Activated T-helper 9 cell treated with anti-CD3 and anti-CD28 coated beads, Interleukin-2, amount 50 U/mL, for 16 hours (primary cell): ENCODE measurements around the gene RAPH1.
"Not testable (repeated sequence)": the region's sequence is repeated elsewhere in the genome, so short reads cannot be mapped to it uniquely, and the experiment has no call there.

Experiments used
- DNase-seq: peaks from one replicate; pipeline ENCODE4 v3.0.0-alpha.2; 2020; ENCODE audit warnings: low read depth

RAPH1 gene

DNA sequence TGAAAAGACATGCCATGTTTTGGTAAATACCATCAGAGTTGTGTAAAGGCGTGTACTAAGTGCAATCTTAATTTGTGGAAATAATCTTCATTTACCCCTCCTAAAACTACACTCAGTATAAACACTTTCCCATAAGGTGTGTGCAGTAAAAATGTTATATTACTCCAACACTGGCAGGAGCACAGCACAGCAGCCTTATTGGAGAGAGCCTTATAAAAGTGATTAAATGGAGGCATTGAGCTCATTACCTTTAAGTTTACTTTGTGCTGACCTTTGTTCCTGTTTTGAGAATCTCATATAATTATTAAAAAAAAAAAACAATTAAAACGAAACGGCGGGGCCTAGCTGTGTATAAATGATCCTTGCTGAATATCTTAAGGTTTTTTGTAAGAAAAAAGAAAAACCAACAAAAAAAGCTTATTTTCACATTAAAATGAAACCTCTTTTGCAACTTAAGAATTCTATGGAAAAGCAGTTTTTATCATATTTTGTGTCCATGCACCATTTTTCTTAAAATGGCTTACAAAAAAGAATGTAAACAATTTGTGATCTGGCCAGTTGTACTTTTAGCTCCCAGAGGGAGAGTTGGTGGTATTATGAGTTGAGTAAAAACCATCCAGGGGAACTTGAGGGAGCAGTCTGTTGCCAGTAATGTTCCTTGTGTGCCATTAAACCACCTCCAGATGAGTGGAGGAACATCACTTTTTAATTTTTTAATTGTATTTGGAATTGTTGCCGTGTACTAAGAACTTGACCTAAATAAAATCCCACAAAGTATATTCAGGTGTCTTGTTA is 103.5 kb downstream of the RAPH1 start:
- DNase-seq: no peak

DNA sequence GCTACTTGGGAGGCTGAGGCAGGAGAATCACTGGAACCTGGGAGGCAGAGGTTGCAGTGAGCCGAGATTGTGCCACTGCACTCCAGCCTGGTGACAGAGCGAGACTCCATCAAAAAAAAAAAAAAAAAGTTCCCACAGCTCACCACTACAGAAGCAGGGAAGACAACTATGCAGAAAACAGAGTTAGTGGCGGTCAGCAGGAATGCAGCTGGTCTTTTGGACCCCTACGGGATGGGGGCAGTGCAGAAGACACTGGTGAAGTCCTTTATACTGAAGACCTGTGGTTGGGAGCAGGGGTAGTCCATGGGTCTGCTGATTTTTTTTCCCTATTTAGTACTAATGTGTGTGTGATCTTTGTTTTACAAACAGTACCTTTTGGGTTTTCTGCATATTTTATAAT is 105.5 kb downstream of the RAPH1 start:
- not testable (repeated sequence) for DNase-seq

DNA sequence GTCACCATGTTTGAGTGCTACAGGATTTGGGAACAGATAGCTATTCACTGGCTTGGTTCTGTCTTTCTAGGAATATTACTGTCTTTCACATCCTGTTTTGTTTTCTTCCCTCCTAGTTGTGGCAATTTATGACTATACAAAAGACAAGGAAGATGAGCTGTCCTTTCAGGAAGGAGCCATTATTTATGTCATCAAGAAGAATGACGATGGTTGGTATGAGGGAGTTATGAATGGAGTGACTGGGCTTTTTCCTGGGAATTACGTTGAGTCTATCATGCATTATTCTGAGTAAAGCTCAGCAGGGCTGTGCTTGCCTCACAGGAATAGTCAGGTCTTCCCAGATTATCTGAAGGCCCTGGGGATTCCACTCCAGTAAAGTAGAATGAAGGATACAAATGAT is 108.0 kb downstream of the RAPH1 start:
- no peak for DNase-seq

DNA sequence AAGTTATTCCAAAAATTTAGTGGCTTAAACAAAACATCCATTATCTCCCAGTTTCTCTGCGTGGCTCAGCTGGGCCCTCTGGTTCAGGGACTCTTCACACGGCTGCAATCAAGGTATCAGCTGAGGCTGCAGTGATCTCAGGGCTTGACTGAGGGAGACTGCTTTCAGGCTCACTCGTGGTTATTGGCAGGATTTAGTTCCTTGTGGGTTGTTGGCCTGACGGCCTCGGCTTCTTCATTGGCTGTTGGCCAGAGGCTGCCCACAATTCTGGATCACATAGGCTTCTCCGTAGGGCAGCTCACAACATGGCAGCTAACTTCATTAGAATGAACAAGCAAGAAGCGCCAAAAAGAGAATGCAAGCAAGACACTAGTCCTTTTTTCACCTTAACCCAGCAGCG is 116.8 kb downstream of the RAPH1 start:
- no peak for DNase-seq

DNA sequence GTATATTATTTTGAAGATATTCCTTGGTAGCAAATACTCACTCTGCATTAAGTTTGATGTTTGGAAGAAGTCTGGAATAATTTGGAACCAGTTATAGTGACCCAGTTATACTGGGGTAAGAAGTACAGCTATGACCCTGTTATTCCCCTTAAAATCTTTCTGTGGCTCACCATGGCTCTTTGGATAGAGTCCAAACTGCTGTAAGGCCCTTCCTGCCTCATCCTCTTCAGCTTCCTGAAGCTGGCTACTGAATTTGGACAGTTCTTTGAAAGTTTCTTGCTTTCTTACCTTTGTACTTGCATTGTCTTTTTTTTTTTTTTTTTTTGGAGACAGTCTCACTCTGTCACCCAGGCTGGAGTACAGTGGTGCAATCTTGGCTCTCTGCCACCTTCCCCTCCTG is 121.3 kb downstream of the RAPH1 start:
- no peak for DNase-seq

DNA sequence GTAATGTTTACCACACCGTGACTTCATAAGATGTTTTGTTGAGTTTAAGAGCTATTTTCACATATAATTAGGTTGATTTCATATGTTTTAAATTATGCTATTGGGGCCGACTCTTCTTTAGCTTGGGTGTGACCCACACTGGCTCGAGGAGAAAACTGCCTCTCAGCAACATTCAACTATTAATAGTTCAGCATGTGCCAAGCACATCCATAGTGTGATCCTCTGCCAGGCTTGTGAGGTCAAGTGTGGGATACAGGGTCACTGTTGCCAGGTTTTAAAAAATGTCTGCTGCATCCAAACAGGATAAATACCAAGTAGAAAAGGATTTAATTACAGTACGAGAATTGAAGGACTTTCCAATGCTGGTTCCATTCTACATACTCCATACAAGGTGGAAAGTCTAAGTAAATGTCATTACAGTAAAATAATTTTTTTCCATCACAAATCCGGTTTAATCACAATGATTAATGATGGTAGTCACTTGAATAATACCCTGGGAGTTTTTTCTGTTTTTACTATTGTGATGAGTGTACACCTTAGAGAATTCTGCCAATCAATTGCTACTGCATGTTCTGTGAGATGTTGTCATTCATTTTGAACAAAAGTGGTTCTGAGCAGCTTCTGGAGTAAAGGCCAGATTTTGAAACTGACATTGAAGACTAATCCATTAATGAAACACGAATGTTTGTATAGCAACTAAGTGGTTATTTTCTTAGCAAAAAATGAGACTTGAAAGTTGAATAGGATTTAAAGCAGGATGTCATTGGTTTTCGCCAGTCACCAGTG is 122.4 kb downstream of the RAPH1 start:
- DNase-seq: no peak

DNA sequence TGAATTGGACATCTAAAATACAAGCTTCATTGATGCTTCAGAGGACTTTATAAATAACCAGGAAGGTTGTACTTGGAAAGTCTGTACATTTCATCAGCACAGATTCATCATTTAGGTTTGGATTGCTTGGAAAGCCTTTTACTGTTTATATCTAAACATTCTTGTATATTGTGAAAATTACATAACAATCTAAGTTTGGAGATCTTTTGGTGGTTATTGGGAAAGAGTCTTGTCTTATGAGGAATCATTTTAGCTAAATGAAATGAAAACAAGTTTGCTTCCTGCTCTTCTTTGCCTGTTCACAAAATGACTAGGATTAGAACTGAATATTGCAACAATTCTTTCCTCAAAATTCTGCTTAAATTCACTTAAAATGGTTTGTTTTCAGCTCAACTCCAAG is 127.6 kb downstream of the RAPH1 start:
- DNase-seq: no peak

DNA sequence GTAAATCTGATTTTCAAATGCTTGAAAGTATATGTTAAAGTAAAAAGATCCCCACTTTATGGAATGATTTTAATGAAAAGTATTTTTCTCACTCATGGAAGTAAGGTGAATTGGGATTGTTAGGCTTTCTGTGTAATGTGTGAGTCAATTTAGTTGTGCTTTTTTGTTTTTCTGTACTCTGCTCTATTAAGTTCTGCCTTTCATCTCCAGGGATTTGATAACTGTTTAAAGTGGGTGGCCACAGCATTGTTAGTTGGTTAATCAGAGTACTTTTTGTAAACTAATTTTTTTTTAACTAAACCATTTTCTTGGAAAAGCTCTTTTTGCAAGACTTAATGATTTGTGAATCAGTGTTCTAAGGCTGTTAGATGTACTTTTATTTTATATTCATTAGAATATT is 130.1 kb downstream of the RAPH1 start:
- DNase-seq: no peak

DNA sequence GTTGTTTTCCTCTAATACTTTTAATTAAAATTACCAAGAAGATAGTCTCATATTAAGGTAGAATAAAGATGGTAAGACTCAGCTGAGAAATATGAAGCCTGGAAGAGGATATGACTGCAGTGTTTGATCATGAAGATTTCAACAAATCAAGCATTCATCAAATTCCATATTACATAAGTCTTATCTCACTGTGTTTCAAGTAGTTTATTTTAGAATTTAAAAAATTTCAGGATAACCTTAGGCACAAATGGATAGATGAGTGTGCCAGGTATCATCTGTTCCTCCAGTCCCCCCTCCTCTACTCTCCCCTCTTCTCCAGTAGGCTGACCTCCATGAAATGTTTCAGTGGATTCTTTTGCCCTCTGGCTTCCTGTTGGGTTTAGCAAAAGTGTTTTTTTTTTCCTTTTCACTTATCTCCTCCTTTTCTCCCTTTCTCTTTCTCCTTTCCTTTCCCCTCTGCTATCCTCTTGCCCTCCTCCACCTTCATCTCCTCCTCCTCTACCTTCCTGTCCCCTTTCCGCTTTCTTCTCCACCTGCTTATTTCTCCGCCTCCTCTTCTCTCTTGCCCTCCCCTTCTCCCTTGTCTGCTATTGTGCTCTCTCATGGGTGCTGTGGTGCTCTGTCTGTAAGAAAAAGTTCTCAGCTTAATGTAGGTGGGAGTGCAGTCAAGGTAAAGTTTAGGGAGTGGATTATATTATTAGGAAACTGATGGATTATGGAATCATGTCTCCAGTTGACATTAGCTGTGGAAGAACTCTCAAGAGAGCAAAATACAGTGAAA is 134.1 kb downstream of the RAPH1 start:
- no peak for DNase-seq

DNA sequence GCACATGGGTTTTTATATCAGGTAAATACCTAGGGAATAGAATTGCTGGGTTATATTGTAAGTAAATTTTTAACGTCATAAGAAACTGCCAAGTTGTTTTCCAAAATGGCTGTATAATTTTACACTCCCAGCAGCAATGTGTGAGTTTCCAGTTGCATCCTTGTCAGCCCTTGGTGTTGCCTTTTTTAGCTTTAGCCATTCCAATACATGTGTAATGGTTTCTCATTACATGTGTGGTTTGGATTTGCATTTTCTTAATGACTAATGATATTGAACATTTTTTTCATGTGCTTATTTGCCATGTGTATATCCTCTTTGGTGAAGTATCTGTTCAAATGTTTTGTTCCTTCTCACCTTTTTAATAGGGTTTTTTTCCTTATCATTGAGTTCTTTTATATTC is 136.1 kb downstream of the RAPH1 start:
- DNase-seq: no peak

DNA sequence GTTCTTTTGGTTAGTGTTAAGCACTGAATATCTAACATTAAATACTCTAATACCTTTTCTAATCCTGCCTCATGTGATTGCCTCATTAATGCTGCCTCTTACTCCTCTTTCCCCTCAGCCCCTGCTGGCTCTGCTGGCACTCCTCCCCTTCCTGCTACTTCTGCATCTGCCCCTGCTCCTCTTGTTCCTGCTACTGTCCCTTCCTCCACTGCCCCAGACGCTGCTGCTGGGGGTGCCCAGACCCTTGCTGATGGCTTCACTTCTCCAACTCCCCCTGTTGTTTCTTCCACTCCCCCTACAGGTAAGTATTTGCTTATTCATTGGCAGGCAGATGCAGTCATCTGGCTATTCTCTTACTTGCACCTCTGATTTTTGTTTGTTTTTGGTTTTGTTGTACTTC is 138.4 kb downstream of the RAPH1 start:
- DNase-seq: no peak

DNA sequence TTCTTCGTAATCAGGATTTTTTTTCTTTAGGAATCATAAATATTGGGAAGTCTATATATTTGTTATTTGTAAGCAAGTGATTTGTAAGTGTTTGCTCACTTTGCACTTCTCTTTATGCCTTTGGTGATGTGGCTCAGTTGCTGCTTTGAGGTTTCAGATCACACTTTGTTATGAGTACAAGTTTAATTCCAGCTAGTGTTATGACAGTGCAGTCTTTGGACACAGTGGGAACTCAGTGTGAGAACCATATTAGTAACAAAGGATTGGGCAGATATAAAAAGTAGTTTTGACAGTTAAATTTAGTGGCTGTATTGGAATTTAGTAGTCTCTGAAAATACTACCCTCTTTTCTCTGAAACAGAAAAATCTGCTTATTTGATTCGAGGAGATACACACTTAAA is 139.2 kb downstream of the RAPH1 start:
- no peak for DNase-seq

DNA sequence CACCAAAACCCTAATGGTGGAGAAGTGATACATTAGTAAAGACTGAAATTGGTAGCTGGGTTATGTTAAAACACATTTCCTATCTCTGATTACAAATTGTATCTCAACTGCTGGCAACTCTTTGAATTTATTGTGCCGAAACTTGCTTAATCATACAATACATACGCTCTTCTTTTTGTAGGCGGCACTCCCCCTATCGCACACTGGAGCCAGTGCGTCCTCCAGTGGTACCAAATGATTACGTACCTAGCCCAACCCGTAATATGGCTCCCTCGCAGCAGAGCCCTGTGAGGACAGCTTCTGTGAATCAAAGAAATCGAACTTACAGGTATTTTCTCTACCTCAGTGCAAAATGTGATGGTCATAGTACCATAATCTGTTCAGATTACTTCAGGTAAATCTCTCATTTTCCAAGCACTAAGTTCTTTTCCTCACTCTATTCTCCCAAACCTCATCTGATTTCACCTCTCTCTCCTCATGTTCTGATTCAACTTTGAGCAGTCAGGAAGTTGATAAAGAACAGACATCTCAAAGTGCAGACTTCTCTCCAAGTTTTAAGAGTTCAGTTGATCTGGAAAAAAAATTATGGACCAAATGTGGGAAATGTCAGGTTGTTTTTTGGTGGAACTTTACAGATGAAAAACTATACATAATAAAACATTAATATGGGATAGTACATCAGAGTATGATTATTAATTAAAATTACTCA is 140.4 kb downstream of the RAPH1 start:
- DNase-seq: no peak

DNA sequence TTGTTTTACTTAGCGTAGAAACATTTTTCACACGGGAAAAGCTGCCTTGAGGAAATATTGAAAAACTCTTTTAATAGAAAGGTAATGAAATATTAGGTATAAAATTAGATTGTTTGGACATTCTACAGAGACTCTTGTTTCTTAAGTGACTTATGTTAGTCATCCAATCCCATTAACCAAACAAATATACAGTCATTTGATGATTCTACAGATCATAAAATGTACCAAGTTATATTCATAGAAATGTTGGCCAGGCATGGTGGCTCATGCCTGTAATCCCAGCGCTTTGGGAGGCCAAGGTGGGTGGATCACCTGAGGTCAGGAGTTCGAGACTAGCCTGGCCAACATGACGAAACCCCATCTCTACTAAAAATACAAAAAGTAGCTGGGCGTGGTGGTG is 146.9 kb downstream of the RAPH1 start:
- DNase-seq: not testable (repeated sequence)

DNA sequence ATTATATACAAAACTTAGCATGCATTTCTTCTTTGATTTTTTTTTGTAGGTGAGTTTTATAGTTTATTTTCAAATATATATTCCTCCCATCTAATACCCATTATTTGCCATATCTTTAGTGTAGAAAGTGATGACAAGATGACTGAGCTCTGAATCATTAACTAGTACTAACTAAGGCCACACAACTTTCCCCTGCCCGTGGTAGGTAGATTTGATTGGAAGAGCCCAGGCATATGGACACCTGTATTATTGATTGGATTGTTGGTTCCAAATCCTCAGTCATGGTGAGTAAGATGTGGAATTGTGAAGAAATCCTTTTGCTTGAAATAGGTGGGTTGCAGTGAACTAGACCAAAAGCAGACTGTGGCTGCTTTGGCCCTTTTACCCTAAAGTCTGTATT is 152.1 kb downstream of the RAPH1 start:
- DNase-seq: no peak

DNA sequence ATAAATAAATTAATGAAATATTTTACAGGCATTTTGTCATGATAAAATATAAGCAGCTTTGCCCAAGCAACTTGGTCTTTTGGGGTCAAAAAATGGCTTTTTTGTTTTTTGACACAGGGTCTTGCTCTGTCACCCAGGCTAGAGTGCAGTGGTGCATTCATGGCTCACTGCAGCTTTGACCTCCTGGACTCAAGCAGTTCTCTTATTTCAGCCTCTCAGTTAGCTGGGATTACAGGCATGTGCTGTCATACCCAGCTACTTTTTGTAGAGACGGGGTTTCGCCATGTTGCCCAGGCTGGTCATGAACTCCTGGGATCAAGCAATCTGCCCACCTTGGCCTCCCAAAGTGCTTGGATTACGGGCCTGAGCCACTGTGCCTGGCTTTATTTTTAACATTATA is 155.9 kb downstream of the RAPH1 start:
- no peak for DNase-seq

DNA sequence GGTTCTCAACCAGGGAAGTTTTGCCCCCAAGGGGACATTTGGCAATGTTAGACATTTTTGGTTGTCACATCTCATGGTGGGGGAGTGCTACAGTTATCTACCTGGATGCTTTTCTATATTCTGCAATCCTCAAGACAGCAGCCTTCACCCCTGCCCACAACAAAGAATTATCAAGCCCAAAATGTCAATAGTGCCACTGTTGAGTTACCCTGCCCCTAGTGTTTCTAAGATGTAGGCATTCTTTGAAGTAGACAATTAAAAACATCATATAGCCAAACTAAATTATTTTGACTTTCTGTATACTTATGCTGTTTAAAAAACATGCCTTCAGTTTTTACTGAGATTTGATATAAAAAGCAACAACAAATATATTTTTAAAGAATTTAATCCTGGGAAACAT is 158.9 kb downstream of the RAPH1 start:
- no peak for DNase-seq

DNA sequence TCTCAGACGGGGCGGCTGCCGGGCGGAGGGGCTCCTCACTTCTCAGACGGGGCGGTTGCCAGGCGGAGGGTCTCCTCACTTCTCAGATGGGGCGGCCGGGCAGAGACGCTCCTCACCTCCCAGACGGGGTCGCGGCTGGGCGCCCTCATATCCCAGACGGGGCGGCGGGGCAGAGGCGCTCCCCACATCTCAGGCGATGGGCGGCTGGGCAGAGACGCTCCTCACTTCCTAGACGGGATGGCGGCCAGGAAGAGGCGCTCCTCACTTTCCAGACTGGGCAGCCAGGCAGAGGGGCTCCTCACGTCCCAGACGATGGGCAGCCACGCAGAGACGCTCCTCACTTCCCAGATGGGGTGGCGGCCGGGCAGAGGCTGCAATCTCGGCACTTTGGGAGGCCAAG is 162.4 kb downstream of the RAPH1 start:
- DNase-seq: not testable (repeated sequence)

DNA sequence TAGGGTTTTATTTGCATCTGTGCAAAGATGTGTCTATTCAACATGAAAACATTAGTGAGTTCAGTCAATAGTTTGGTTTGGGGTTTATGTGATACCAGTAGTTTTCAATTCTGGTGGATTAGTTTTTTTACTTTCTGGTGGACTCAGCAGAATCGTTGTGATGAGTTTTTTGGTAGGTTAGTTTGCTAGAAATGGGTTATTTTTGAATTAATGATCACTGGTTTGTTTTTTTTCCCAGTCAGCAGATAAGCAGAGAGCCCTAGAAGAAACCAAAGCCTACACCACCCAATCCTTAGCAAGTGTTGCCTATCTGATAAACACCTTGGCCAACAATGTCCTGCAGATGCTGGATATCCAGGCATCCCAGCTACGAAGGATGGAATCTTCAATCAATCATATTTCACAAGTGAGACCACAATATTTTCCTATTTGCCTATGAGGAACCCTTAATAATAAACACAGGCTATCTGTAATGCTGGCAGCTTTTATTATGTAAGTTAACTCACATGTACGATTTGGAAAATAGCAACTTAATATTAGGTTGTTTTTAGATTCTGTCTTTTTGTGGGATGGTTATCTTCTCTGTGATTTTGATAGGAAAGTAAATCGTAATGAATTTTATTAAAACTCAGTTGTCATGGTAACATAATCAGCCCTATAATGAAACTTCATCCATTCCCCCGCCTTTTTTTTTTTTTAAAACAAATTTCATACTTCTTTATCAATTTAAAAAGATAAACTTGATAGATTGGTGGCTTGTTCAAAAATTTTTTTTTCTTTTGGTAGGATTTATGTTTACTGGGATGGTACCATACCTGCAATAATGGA is 168.2 kb downstream of the RAPH1 start:
- DNase-seq: no peak

DNA sequence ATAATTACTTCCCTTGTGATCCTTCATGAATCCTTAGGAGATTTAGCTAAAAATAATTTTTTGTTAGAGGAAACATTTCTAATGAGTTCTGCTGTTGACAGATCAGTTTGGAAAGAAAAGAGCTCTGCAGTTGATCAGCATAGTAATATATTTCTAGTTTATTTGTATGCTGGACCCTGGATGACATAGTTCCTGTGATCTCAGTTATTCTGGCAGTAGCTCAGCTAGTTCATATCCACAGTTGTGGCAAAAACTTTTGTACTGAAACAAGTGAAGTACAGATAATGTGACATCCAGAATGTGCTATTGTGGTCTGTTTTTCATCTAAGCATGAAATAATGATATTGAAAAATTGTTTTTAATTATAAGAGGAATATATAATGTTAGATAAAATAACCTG is 173.2 kb downstream of the RAPH1 start:
- no peak for DNase-seq

DNA sequence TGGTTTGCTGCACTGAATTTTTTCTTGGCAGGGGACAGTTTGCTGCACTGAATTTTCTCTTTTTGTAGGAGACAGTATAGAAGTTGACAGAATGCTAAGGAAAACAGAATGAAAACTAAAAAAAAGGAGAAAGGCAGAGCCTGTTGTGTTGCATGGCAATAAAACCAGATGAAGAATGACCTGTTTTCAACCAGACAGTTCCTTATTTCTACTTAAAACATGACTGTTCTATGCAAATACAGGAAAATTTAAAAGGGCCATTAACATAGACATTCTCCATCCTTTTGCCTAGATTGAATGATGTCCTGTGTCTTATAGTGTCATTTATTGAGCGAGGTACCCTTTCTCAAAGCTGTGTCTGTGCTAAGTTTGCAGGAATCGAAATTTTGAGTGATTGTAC is 173.6 kb downstream of the RAPH1 start:
- DNase-seq: no peak
